NCI-H2196 (cell line): ENCODE measurements around the gene TNP1.

ENCODE experiments used
- DNase-seq: peaks from one replicate; lab custom pipeline; 2025; ENCODE audit not compliant: unreplicated experiment; lab: John Stamatoyannopoulos, UW

Gene TNP1

GRCh38 chr2:216875862-216876261 is 16.0 kb upstream of the TNP1 start:
- DNase-seq = no peak

- no peak for DNase-seq
Observed at GRCh38 chr2:216873573-216873972, 13.7 kb upstream of the TNP1 start.

- DNase-seq = no peak
Observed at GRCh38 chr2:216872624-216873023, 12.8 kb upstream of the TNP1 start.

- no peak for DNase-seq
Observed at GRCh38 chr2:216872040-216872439, 12.2 kb upstream of the TNP1 start.

DNA sequence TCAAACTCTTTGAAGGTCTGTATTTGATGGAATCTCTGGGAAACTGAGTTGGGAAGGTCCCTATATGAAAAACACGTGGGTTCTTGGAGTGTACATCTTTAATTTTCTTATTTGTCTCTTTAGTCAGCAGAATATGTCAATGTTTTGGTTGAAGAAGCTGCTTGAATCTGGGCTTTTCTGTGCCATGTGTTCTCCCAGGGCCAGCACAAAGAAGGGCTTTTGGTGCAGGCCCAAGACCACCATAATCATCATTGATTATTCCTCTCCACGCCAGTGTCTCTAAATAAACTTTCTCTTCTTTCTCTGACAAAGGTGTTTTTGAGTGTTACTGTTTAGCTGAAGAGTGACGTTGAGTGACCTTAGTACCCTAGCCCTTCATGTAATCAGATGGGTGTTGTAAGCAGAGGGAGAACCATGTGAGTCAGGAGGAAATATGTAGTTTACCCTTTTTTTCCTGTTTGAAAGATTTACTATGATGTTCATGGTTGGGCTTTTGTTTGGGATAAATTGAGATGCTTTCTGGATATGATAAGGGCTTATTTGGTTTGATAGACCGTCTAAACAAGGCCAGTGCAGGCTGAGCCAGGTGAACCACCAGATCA is 11.6 kb upstream of the TNP1 start:
- DNase-seq = no peak

DNA sequence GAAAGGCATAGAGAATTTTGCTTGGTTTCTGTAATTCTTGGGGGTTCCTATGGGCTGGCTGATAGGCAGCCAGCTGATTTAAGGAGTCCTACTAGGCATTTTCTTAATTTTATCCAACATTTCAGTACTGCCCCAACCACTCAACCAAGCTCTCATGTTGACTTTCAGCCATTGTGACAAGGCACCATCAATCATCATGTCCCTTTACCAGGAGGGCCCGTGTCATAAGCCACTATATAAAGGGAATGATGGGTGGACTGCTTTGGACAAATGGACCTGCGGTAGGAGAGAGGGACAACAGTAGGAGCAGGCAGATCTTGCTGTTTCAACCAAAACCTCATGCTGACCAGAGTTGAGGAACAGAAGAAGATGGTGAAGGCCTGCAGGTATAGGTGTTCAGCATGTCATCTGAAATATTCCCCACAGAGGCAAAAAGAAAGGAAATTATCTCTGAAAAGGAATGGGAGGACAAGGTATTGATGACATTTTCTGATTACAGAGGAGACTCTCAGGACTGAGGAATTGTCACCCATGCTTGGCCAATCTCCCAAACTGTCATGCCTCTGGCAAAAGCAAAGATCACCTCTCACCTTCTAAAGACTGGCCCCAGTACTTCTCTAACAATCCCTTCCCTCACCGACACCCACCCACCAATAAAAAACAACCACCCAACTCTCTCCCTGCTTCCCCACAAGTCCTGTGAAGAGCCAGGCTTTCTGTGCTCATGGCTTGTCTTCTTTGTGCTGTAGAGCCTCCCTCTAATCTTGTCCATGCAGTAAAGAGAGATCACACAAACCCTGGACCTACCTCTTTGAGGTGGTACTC is 10.9 kb upstream of the TNP1 start:
- no peak for DNase-seq

DNA sequence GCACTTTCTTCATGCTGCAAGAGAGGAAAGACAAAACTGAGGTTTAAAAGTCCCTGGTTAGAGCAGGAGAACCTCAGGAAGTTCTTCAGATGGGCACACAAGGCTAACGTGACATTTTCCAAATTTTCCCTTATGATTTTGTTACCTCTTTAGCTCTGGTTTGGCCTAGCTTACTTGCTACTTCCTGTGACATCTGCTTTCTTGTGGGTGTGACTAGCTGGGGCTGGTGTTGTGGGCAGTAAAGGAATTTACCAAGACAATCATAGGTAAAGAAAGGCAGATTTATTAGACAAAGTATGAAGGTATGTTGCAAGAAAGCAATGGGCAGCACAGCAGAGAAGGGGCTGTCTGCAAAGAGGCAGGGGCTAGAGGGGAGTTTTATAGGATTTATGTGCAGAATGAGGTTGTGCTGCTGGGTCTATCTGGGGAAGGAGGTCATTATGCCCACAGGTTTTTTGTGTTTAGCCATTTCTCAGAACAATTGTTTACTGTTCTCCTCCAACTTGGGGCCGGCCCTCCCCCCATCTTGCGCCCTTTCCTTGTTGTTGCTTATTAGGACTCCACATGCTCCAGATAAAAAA is 6.7 kb upstream of the TNP1 start:
- no peak for DNase-seq

DNA sequence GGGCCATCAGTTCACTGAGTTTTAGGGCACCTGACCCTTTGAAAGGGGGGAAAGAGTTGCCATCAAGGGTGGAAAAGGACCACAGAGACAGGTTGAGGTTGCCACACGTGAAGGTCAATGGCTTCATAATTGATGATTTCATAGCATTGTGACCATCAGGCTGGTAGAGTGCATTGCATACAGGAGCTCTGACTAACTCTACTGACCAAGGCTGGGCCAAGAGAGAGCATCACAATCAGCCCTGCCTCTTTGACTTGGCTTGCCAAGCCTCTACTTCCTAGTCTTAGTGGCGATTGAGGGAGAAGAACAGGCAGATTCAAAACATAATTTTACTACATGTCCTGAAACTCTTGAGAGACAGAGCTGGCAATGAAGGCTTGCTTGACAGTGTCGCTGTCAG is 5.8 kb upstream of the TNP1 start:
- DNase-seq = no peak

- no peak for DNase-seq
Observed at GRCh38 chr2:216863946-216864345, 4.1 kb upstream of the TNP1 start.

DNA sequence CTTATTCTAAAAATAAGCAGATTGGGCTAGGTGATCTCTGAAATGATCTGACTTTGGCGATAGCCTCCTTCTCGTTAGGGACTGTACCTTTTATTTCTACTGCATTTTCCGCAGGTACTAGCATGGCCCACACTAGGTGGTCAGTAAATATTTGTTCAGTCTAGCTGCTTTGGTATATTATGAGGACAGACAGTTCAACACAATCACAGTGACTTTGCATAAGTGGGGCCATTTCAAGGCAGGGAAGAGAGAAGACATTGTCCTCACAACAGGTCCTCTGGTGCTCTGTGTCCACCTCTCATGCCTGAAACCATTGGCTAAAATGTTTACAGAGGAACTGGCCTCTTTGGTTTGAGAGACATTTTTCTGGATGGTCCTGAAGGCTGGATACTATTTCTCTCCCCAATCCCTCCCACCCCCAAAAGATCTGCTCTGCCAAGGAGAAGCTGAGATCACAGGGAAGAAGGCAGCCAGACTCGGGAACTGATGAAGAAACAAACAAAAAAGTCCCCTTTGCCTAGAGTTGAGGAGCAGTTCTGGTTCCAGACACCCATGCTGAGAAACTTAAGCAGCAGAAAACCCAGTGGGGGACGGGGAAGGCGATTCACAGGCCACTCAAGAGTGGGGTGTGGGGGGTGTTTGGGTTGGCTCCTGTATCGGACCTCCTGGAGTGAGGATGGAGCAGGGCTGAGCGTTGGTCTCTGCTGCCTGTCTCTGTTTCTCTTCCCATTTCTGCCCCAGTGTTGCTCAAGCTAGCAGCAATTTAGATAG is 2.9 kb upstream of the TNP1 start:
- no peak for DNase-seq

- DNase-seq = no peak
Observed at GRCh38 chr2:216860426-216861137, 718 bp upstream of the TNP1 start.

DNA sequence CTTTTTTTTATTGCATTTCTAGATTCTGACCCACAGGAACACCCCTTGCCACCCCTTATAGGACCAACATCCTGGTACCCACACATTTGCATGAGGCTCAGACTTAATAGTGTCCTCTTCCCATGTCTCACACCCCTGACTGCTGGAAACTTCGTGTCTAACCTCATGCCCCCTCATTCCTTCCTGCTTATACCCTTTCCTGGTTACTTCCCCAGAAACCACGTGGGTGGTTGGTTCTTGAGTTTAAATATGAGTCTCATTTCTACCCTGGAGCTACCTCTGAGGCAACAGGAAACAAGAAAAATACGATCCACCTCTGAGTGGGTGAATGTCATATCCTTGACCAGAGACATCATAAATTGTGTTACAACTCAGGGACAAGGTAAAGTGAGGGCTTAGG is 1.6 kb downstream of the TNP1 start:
- no peak for DNase-seq

GRCh38 chr2:216857131-216857550 is 2.7 kb downstream of the TNP1 start:
- no peak for DNase-seq

GRCh38 chr2:216856406-216857065 is 3.3 kb downstream of the TNP1 start:
- no peak for DNase-seq

DNA sequence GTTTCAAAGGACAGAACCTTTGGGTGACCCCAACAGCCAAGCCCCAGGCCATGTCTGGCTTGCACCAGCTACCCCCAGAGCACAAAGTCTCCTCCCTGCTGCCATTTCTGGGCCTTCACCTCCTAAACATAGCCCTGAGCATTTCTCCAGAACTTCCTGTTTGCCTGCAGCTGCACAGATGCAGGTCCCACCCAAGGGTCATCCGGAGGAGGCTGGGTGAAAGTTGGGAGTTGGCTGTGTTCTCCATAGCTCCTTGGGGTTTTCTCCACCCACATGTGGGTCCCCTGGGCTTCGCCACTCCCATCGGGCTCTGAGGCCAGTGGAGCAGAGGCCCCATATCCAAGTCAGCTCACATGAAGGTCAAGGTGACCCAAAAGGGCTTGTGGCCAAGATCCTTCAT is 4.3 kb downstream of the TNP1 start:
- no peak for DNase-seq

DNA sequence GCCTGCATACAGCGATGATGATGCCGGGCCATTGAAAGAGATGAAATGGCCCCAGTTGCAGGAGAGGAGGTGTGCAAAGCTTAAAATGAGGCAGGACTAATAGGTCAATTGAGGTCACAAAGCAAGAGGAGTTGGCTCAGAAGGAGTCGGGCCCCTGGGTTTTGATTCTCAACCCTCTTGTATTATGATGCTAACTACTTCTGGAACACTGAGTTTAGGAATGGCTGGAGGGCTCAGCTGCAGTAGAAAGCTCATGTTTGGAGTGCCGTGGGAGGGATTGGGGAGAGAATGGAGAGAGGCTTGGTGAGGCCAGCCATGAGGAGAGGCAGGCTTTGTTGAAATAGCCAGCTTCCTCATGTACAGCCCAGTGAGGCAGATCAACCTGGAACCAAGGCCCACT is 4.8 kb downstream of the TNP1 start:
- DNase-seq = no peak

DNA sequence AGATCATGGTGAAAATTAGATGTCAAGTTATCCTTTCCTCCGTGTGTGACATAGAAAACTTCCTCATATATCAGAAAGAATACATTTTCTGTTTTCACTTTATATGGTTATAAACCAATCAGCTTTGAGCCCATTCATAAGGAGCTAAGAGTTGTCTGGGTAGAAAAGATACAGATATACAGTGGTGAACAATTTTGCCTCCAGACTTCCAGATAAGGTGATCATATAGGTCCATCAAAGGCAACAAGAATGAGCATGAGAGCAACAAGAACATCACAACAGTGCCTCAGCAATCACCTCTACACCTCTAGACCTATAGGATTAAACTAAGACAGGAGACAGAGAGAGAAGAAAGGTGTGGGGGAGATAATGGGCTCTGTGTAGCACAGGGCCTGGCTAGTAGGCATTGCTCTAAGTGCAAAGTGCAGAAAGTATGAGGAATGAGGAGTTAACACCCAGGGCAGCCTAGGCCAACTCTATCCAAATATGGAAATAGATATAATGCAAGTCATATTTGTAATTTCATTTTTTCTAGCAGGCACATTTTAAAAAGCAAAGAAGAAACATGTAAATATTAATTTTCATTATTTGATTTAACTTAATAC is 8.3 kb downstream of the TNP1 start:
- no peak for DNase-seq

DNA sequence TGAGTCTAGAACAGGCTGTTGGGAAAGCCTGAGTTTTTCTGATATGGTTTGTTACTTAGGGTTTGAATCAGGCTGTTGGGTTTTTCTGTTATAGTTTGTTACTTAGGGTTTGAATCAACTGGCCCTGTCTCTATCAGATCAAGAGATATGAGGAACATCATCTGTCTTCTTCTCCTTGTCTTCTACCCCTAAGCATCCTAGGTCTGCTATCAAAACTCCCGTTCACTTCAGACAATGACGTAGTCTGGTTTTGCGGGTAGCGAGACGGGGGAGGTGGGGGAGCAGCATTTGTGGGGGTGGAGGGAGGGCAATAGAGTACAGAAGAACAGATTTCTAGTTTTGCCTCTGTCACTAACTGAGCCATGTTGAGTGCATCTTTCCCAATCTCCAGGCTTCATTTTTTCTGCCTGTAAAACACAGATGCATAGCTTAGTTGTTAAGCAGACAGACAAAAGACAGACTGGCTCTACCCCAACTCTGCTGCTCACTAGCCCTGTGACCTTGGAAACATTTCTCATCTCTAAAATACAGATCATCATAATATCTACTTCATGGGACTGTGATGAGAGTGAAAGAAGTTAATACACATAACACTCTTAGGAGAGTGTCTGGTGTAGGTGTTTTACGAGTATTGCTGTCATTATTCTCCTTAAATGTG is 9.1 kb downstream of the TNP1 start:
- no peak for DNase-seq

- peak; percentile 83 for DNase-seq
Observed at GRCh38 chr2:216849987-216850386, 9.9 kb downstream of the TNP1 start.

DNA sequence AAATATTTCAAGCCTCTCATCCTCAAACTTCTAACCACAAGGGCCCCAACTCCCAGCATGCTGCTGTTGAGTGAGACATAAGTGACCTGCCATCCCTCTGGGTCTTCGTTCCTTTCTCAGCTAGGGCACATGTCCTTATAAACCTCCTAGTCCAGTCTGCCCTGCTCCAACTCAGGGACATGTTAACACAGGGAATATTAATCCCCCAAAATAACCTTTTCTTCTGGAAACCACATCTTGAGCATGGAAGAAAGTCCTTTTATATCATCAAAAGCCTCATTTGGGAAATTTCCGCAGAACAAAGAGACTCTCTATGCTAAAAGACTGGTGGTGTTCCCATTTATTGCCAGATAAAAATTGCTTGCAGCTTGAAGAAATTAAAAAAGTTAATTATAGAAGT is 14.4 kb downstream of the TNP1 start:
- no peak for DNase-seq
